HTR-8/SVneo (cell line): ENCODE data around the gene PLEKHA1.
A peak's percentile ranks its signal among the peaks of the same experiment; 100 is the strongest.

ENCODE experiments used
- DNase-seq: peaks from one replicate; pipeline ENCODE4 v3.0.0; 2011; ENCODE audit warnings: low spot score, mixed read lengths; ENCODE audit not compliant: insufficient read length
- FAIRE-seq: peaks from 2 replicates; lab custom pipeline; 2011; peaks lifted over from hg19 to GRCh38; lab: Jason Lieb, UNC

PLEKHA1 gene

GRCh38 chr10:122374237-122374858 is at the start of gene PLEKHA1:
TSS of gene PLEKHA1 (plus strand) at chr10:122374708. CDS start at chr10:122393201, 18,493 bp downstream.
- FAIRE-seq (no peak), DNase-seq (peak; percentile 81)

GRCh38 chr10:122325235-122325634 is 49.3 kb upstream of the PLEKHA1 start:
- no peak for FAIRE-seq

GRCh38 chr10:122326385-122326784 is 48.1 kb upstream of the PLEKHA1 start:
- no peak for DNase-seq
- no peak for FAIRE-seq

More at GRCh38 chr10:122325235-122325634, 49.3 kb upstream of the PLEKHA1 start:
- DNase-seq, result no peak

DNA sequence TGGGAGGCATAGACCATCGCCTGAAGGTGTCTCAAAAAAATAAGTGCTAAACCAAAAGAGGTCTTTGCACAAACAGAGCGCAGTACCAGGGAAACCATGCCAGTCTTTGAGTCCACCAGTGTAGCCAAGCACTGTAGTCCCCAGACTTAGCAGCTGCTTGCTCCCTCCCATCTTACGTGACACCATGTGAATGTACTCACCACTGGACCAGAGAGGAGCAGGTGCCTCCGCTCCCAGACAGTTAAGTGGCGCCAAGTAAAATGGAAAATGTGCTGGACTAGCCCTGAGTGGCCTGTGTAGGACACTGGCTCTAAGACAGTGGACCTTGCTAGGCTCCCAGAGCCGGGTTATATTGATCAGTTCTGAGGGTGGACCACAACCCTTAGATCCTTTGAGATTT is 47.7 kb upstream of the PLEKHA1 start:
- FAIRE-seq (no peak), DNase-seq (no peak)

DNA sequence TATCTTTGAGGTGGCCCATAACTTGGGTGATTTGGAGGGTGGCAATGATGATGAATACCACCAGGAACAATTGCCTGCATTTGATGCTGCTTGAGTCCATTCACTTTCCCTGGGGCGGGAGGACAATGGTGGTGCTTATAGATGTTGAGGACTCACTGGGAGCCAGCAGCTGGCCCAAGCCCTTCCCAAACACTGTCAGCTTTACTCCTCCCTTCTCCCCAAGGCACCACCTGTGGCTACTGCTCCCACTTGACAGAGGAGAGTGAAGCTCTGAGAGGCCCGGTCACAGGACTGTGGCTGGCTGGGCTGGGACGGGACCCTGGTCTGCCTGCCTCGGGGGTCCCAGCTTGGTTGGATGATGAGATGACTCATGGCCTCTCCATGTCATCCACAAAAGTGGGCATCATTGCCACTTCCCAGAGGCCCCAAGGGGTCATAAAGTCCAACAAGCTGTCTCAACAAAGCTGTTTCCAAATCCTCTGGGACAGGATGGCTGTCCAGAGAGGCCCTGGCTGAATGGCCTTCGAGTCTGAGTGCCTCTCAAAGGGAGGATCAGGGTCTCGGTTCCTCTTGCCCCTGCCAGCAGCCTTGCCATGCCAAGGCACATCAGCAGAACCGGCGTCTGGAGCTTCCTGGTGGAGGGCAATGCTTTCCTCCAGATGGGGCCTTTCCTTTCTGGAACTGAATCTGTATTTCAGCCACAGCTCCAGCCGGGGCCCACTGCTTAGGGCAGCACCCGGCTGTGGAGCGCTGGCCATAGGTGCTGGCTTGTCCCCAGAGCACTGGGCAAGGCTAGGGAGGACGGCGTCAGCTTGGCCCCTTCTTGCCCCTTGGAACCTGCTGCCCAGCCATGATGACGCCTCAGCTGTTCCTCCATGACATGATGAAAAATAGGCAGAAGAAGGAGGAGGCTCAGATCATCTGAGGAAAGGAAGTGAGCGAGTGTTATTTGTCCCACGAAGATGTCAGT is 47.0 kb upstream of the PLEKHA1 start:
- FAIRE-seq, result no peak
- DNase-seq, result no peak

DNA sequence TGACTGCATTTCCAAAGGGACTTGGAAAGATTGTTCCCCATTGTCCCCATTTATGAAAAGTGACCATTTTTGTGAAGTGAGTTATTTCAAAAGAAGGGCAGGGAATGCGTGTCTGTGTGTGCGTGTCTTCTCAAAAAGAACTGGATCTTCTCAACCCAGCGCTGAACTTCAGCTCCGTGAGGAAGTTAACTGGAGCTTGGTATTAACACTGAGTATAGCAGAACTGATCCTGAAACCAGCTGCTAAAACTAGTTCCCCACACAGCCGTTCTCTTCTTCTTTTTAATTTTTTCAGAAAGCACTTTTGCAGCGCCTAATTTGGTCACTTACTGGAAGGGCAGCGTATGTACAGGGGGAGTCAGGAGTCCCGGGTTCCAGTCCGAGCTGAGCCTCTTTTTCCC is 45.8 kb upstream of the PLEKHA1 start:
- FAIRE-seq, result no peak

GRCh38 chr10:122329416-122329815 is 45.1 kb upstream of the PLEKHA1 start:
- DNase-seq (no peak), FAIRE-seq (no peak)

More for the DNA sequence above, 45.8 kb upstream of the PLEKHA1 start:
- no peak for DNase-seq

DNA sequence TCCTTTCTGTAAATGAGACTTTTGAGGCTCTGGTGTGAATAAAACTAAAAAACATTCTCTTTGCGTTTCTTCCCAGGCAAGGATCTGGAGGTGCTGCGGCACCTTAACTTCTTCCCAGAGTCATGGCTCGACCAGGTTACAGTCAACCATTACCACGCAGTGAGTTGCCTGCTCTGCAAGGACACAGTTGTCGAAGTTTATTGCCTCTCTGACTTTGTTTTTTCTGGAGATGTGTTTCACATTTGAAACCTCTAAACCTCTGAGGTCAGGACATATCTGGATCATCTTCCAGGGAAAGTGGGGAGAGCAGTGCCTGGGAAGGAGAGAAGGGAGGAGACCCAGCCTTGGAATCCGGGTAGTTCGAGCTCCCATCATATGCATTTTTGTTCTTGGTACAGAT is 43.4 kb upstream of the PLEKHA1 start:
- FAIRE-seq (no peak), DNase-seq (no peak)

GRCh38 chr10:122331615-122332446 is 42.7 kb upstream of the PLEKHA1 start:
- no peak for FAIRE-seq
- no peak for DNase-seq

- DNase-seq (no peak), FAIRE-seq (no peak)
Observed at GRCh38 chr10:122333037-122333436, 41.5 kb upstream of the PLEKHA1 start.

DNA sequence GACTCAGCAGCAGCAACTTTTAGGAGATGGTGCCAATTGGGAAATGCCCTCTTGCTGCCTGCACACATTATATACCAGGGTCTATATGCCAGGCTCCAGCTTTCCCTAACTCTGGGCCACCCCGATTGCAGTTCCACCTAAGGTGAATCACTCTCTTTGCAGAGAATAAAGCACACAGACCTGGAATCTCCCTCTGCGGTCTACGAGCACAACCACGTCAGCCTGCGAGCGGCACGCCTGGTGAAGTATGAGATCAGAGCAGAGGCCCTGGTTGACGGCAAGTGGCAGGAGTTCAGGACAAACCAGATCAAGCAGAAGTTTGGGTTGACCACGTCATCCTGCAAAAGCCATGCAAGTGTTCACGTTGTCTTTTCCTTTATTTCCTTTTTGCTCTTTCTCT is 38.2 kb upstream of the PLEKHA1 start:
- no peak for FAIRE-seq
- no peak for DNase-seq

DNA sequence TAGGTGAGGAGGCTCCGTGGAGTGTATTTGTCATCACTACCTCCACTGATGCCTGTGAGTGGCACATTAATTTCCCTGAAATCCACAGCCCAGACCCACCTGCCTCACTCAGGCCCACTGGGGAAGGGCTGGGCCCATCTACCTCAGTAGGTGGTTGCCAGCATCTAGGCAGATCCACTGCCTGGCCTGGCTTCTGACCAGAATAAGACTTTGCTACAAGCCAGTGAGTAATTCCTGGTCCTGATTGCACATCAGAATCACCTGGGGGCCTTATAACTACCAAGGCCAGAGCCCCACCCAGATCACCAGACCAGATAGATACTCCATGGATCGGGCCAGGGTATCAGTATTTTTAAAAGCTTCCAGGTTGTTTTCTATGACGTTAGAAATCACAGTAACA is 37.5 kb upstream of the PLEKHA1 start:
- DNase-seq (no peak), FAIRE-seq (no peak)

DNA sequence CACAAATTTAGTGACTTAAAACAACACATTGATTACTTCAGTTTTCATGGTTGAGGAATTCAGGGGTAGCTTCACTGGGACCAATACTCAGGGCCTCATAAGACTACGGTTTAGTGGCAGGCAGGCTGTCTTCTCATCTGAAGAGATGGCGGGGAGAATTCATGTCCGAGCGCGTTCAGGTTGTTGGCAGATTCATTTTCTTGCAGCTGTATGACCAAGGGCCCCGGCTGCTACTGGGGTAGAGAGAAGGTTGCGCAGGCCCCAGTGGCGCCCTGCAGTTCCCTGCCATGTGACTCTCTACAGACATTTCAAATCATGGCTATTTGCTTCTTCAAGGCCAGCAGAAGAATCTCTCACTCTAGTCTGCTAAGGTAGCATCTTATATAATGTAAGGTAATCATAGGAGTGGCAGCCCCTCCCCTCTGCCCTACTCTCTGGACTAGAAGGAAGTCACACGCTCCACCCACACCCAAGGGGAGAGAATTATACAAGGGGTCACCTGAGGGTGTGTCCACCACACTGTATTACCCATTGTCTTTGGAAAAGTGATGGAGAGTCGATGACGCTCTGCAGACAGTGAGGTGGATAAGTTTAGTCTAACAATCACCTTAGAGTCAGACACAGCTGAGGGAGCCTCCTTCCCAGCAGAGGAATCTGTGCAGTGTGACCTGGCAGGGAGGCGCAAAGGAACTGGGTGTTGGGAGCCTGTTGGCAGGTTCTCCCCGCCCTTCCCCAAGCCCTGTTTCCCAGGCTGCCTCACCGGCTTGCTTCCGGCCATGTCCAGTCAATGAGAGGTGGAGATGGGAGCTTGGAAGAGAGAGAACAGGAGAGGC is 35.7 kb upstream of the PLEKHA1 start:
- DNase-seq, result no peak
- no peak for FAIRE-seq

GRCh38 chr10:122341141-122341810 is 33.2 kb upstream of the PLEKHA1 start:
- DNase-seq (no peak), FAIRE-seq (no peak)

DNA sequence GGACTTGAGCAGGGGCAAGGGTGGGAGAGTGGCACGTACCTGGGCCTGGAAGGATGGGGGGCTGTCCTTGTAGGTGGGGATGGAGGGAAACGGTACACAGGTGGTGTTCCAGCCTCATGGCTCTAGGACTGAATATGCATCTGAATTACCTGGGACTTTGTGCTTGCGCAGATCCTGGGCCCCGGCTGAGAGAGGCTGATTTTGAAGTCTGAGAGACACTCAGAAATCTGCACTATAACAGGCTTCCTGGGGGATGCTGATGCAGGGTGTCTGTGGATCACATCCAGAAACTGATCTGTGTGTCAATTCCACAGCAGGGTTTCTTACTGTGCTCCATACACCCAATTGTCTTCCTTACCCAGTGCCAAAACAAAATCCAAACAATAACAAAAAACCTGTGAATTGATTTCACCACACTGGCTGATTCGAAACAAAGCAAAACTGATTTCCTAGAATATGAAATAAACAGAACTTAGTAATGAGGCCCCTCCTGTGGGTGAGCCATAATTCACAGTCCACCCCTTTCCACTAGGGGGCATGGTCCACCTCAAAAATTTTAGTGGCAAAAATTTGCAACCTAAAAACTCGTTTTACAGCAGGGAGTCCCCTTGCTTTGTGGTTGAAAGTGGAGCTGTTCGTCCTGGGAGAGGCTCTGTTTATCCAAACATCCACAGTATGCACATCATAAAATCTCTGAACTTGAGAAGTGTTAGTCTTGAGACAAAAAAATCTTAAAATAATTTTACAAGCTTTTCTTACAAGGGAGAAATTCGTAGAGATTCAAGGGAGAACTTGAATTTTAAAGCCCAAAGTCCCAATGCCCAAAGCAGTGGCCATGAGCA is 32.0 kb upstream of the PLEKHA1 start:
- DNase-seq (peak; percentile 49), FAIRE-seq (no peak)

DNA sequence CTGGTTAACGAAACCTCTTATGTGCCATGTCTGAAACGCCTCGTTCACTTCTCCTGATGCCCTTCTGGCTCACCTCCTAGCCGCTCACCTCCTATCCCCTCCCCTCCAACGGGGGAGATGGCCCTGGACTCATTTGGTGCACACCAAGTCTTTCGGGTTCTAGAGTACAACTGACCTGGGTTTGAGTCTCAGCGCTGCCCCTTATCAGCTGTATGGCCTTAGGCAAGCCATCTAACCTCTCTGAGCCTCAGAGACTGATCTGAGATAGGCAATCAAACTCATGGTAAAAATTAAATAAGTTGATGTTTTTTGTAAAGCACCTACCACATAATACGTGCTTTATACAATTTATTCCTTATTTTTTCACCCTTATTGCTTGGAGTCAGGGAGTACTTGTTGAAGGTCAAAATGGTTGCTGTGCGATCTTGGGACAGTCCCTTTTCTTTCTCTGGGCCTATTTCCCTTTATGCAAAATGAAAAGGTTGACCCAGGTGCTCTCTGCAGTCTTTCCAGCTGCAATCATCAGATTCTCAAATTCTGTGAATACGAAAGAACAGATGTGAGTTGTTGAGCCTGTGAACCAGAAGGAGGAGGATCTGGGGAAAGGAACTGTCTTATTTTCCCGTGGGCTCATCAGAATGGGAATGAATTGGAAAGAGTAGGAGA is 31.2 kb upstream of the PLEKHA1 start:
- no peak for FAIRE-seq

DNA sequence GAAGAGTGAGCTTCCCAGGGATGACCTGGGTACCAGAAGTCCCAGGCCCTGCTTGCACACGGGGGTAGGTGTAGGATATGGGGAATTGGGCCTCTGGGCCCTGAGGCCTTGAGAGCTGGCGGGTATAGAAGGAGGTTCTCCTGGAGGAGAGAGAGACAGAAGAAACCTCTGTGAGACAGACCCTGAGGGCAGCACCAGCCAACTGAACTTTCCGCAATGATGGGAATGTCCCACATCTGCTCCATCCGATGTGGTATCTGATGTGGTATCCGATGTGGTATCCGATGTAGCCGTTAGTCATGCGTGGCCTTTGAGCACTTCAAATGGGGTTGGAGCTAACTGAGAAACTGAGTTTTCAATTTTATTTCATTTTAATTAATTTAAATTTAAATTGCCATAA is 30.6 kb upstream of the PLEKHA1 start:
- FAIRE-seq, result no peak
- DNase-seq, result no peak

More for the DNA sequence above, 31.2 kb upstream of the PLEKHA1 start:
- DNase-seq, result no peak
